ENCODE measurements around the gene SHOX.

GRCh38 chrX:584572-584971 lies 46.0 kb upstream of the SHOX start:
- TF ChIP-seq GATA2 (IDR thresholded peaks at IDR 0.05; ENCODE audit: low read depth, low read length) (no peak), GATA3 (IDR thresholded peaks at IDR 0.05; ENCODE audit: low read depth, low read length) (no peak)
